AG09309 (cell line): ENCODE data around the gene CDCP2.

Source experiments
- DNase-seq: peaks from one replicate; pipeline ENCODE4 v3.0.0-alpha.2; 2010; ENCODE audit warnings: low read depth
- H3K4me3 ChIP-seq: 2 replicates; pipeline ENCODE4 v1.5.1; 2011; ENCODE audit warnings: mild to moderate bottlenecking, low read depth, low read length, moderate library complexity; ENCODE audit not compliant: control insufficient read depth
- TF ChIP-seq, protein P1 (sequence below): IDR thresholded peaks from 2 replicates; pipeline ENCODE4 v1.5.1; 2011; ENCODE audit warnings: mild to moderate bottlenecking, low read depth, low read length, inconsistent platforms; ENCODE audit not compliant: insufficient read depth, control insufficient read depth; ENCODE audit errors: missing control alignments

The CDCP2 gene

DNA sequence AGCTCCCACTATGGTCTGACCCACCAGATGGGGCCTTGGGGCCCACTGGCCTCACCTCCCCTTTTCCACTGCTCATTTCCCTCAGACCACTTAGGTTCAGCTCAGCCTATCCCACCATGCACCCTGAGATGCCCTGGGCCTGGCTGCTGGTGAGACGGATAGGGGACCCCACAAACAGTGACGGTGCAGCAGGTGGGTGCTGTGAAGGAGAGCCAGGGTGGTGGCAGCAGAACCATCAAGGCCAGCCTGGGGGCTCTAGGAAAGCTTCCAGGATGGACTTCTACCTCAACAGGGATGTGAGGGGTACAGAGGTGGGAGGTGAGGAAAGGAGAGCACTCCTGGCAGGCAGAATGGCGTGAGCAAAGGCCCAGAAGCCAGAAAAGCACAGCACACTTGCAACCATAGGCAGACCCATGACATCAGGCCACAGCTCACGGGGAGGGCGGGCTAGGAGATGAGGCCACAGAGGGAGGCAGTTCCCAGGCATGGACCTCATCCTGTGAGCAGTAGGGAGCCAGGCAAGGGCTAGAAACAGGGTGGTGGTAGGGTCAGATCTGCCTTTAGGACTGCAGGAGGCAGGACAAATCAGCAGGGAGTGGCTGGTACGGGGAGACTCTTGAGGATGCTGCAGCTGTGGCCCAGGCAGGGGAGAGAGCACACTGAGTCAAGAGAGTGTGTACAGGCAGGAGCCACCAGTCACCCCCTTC, 24.0 kb upstream of the CDCP2 start:
- H3K4me3 ChIP-seq, result no peak overlapping the region
- DNase-seq, result no peak
- TF ChIP-seq, protein P1, sequence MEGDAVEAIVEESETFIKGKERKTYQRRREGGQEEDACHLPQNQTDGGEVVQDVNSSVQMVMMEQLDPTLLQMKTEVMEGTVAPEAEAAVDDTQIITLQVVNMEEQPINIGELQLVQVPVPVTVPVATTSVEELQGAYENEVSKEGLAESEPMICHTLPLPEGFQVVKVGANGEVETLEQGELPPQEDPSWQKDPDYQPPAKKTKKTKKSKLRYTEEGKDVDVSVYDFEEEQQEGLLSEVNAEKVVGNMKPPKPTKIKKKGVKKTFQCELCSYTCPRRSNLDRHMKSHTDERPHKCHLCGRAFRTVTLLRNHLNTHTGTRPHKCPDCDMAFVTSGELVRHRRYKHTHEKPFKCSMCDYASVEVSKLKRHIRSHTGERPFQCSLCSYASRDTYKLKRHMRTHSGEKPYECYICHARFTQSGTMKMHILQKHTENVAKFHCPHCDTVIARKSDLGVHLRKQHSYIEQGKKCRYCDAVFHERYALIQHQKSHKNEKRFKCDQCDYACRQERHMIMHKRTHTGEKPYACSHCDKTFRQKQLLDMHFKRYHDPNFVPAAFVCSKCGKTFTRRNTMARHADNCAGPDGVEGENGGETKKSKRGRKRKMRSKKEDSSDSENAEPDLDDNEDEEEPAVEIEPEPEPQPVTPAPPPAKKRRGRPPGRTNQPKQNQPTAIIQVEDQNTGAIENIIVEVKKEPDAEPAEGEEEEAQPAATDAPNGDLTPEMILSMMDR, result no peak

DNA sequence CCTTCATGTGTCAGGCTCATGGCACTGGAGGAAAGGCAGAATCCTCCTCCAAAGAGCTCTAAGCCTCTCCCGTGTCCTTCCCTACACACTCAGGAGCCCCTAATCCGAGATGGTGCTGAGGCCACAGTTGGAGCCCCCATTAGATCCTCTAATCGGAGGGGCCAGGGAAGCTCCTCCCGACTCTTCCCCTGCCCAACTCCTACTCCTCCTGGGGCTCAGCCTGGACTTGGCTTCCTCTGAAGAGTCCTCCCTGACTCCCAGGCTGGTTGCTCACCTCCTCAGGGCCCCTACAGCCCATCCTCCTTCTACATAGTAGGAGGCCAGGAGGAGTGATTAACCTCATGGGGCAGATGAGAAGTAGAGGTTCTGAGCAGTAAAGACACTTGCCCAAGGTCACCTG, 21.3 kb upstream of the CDCP2 start:
- no peak overlapping the region for H3K4me3 ChIP-seq
- TF ChIP-seq, protein P1, result no peak
- DNase-seq, result no peak

DNA sequence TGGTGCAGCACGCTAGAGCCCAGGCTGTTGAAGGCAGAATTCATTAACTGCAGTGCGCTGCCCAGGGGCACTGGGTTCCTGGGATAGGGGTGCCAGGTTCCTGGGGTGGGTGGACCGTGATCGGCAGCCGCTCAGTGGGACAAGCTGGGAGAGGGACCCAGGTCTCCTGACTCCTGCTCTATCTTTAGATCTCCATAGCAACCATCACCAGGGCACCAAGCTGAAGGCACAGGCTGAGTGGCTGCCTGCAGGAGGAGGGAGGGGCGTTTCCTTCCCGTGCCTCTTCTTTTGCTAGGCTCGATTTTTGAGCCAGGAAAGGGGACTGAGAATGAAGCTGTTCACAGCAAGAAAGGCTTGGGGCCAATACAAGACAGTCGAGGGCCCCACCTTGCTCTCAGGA, 20.9 kb upstream of the CDCP2 start:
- no peak for DNase-seq
- TF ChIP-seq, protein P1, result no peak

DNA sequence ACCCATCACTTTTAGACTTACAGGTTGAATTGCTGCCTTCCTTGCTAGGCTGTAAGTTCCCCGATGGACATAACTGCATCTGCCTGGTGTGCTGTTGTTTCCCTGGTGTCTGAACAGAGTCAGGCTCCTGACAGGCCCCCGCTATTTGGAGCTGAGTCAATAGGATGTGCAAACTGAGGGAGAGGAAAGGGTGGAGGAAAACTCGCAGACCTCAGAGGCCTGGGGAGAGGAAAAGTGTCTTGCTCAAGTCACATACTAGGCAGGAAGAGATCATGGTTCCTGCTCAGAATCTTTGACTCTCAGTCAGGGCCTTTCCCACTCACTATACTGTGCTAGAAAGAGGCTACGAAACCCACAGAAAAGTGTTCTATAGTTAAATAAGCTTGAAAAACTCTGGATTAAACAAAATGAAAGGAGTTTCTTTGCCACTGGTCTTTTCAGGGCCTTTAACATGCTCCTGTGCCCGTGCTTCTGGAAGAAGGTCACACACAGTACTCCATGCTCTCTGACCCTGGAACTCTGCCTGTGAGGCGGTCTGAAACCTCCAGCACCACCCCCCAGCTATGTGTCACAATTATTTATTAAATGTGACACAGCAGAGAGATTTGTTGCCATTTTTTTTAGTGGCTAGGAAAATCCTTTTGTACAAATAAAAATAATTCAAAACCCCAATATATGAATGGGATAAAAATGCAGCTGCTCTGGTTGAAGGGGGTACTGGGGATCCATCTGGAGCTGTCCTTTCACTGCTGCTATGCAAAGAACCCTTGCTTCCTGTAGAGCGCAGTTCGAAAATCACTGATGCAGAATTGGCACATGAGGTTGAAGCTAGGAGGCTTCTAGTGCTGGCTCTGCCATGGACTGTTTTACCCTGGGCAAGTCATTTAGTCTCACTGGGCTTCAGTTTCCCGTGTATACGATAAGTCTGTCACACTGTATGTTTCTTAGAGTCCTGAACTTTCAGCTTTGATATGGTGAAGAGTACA, 20.1 kb upstream of the CDCP2 start:
- TF ChIP-seq, protein P1, result no peak
- H3K4me3 ChIP-seq, result no peak overlapping the region
- DNase-seq, result no peak

More for the DNA sequence above, 20.9 kb upstream of the CDCP2 start:
- H3K4me3 ChIP-seq, result no peak overlapping the region

DNA sequence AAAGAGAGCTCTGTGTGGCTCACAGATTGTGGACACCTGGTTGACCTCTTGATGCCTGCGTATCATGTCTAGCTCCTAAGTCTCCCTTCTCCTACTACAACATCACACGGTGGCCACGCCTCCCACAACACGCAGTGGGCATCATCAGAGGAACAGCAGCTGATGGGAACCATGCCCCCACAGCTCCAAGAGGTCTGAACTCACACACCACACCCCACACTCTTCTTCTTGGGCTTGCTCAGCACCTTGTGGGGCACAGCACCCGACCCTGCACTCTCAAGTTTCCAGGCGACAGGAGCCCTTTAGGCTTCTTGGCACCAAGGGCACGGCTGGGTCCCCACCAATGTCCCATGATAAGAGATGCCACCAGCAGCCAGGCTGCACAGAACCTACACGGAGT, 18.8 kb upstream of the CDCP2 start:
- TF ChIP-seq, protein P1, result no peak
- DNase-seq, result no peak
- H3K4me3 ChIP-seq, result no peak overlapping the region

DNA sequence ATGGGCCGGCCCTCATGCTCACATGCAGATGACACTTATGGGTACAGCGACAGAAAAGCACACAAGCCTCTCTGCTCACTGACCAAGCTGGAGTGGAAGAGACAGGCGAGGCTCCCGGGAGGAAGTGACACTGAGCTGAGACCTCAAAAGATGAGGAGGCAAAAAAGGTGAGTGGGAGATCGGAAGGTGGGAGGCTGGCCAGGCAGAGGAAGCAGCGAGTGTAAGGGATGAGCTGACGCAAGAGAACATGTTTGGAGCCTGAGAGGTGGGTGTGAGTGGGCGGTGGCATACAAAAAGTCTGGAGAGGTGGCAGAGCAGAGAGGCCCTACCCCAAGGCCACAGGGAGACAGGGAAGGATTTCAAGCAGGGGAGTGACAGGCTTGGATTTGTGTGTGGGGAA, 18.2 kb upstream of the CDCP2 start:
- TF ChIP-seq, protein P1, result no peak
- H3K4me3 ChIP-seq, result no peak overlapping the region
- DNase-seq, result no peak
